T47D (cell line): ENCODE results near the gene MAP7D3.

Experiments used
- DNase-seq, 2 experiments: peaks; one replicate each; pipeline versions ENCODE4 v3.0.0 to v3.0.0-alpha.2; 2011 to 2012; ENCODE audit warnings: low read depth in 1 of 2, low spot score in 1 of 2
- JUND ChIP-seq: IDR thresholded peaks from 2 replicates; pipeline ENCODE4 v1.6.1; 2012; ENCODE audit warnings: low read depth
- in situ Hi-C: cut with HindIII; loops from 2 replicates; pipeline ENCODE4 v1.10.0; 2016; ENCODE audit warnings: low sequenced_read_pairs, low pct_unique_long_range_greater_than_20kb

MAP7D3 gene

GRCh38 chrX:136209751-136210150 lies 41.4 kb downstream of the MAP7D3 start:
- no peak for TF ChIP-seq JUND
- DNase-seq, result no peak
- in situ Hi-C loops, result no loop called here

- peak in 1 of 2 experiments; percentile 34 for DNase-seq
- in situ Hi-C loops, result no loop called here
- no peak for TF ChIP-seq JUND
Measured at GRCh38 chrX:136209016-136209738, 42.0 kb downstream of the MAP7D3 start.

- in situ Hi-C loops, result no loop called here
- no peak for DNase-seq
- TF ChIP-seq JUND, result no peak
Measured at GRCh38 chrX:136207546-136207945, 43.7 kb downstream of the MAP7D3 start.

- in situ Hi-C loops, result no loop called here
- no peak for TF ChIP-seq JUND
Measured at GRCh38 chrX:136206916-136207315, 44.3 kb downstream of the MAP7D3 start.

GRCh38 chrX:136205882-136206380 lies 45.3 kb downstream of the MAP7D3 start:
- in situ Hi-C loops, result no loop called here
- DNase-seq, result no peak
- TF ChIP-seq JUND, result no peak

More at GRCh38 chrX:136206916-136207315, 44.3 kb downstream of the MAP7D3 start:
- DNase-seq, result no peak

GRCh38 chrX:136204571-136204970 lies 46.6 kb downstream of the MAP7D3 start:
- no peak for TF ChIP-seq JUND
- in situ Hi-C loops, result no loop called here
- DNase-seq, result no peak

GRCh38 chrX:136203951-136204350 lies 47.2 kb downstream of the MAP7D3 start:
- in situ Hi-C loops, result no loop called here
- TF ChIP-seq JUND, result no peak
- DNase-seq, result no peak

- in situ Hi-C loops, result no loop called here
- no peak for DNase-seq
- TF ChIP-seq JUND, result no peak
Measured at GRCh38 chrX:136203438-136203837, 47.8 kb downstream of the MAP7D3 start.

GRCh38 chrX:136202889-136203288 lies 48.3 kb downstream of the MAP7D3 start:
- peak in 1 of 2 experiments; percentile 3 for DNase-seq
- in situ Hi-C loops, result no loop called here
- TF ChIP-seq JUND, result no peak

GRCh38 chrX:136201601-136202000 lies 49.6 kb downstream of the MAP7D3 start:
- DNase-seq, result no peak
- no peak for TF ChIP-seq JUND
- in situ Hi-C loops, result no loop called here

GRCh38 chrX:136200466-136200865 lies 50.7 kb downstream of the MAP7D3 start:
- no peak for TF ChIP-seq JUND
- DNase-seq, result peak in 1 of 2 experiments; percentile 20
- in situ Hi-C loops, result no loop called here

- no peak for DNase-seq
- in situ Hi-C loops, result no loop called here
- no peak for TF ChIP-seq JUND
Measured at GRCh38 chrX:136199365-136199764, 51.8 kb downstream of the MAP7D3 start.

GRCh38 chrX:136198678-136199243 lies 52.4 kb downstream of the MAP7D3 start:
- in situ Hi-C loops, result no loop called here
- TF ChIP-seq JUND, result no peak

GRCh38 chrX:136198010-136198409 lies 53.2 kb downstream of the MAP7D3 start:
- no peak for TF ChIP-seq JUND
- in situ Hi-C loops, result no loop called here
- no peak for DNase-seq

More at GRCh38 chrX:136198678-136199243, 52.4 kb downstream of the MAP7D3 start:
- DNase-seq, result no peak
